ENCODE measurements around the gene PTCD2.
"Not testable (repeated sequence)": the region's sequence is repeated elsewhere in the genome, so short reads cannot be mapped to it uniquely, and the experiment has no call there.

Gene PTCD2

GRCh38 chr5:72307573-72307967 is 12.6 kb upstream of the PTCD2 start:
- peak overlapping the region; percentile 76 for H3K4me3 ChIP-seq (ENCODE audit: low read length)

GRCh38 chr5:72307968-72308852 is 12.0 kb upstream of the PTCD2 start:
- peak; percentile 95 for DNase-seq (ENCODE audit: low read depth)
- TF ChIP-seq CTCF (conservative IDR thresholded peaks at IDR 0.05; ENCODE audit: low read depth, low read length): peak; percentile 76
- H3K4me3 ChIP-seq (ENCODE audit: low read length): peak overlapping the region; percentile 76

More at GRCh38 chr5:72307573-72307967, 12.6 kb upstream of the PTCD2 start:
- DNase-seq (ENCODE audit: low read depth): no peak
- no peak for TF ChIP-seq CTCF (conservative IDR thresholded peaks at IDR 0.05; ENCODE audit: low read depth, low read length)

GRCh38 chr5:72308853-72309191 is 11.4 kb upstream of the PTCD2 start:
- no peak for DNase-seq (ENCODE audit: low read depth)
- no peak overlapping the region for H3K4me3 ChIP-seq (ENCODE audit: low read length)
- TF ChIP-seq CTCF (conservative IDR thresholded peaks at IDR 0.05; ENCODE audit: low read depth, low read length): no peak

DNA sequence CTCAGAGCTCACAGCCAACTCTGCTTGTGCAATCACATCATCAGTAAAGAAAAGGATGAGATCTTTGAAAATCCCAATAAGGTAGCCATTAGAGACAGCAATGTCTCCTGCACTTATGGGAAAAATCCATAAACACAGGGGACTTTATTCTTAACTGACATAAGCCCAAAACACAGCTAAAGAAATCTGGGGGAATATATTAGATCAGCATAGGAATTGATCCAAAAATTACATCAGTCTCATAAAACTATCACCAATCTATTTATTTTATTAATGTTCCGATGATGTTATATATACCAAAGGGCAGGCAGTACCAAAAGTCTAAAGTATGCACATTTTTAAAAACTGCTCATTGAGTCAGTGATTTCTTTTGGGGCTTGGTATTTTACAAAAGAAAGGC is 7.0 kb upstream of the PTCD2 start:
- no peak for DNase-seq (ENCODE audit: low read depth)
- TF ChIP-seq CTCF (conservative IDR thresholded peaks at IDR 0.05; ENCODE audit: low read depth, low read length): no peak
- H3K4me3 ChIP-seq (ENCODE audit: low read length): no peak overlapping the region

GRCh38 chr5:72314571-72315172 is 5.5 kb upstream of the PTCD2 start:
- DNase-seq (ENCODE audit: low read depth): peak; percentile 77
- peak; percentile 52 for TF ChIP-seq CTCF (conservative IDR thresholded peaks at IDR 0.05; ENCODE audit: low read depth, low read length)
- H3K4me3 ChIP-seq (ENCODE audit: low read length): no peak overlapping the region

- H3K4me3 ChIP-seq (ENCODE audit: low read length): peak overlapping the region; percentile 84
- DNase-seq (ENCODE audit: low read depth): not testable (repeated sequence)
Observed at GRCh38 chr5:72319435-72319975, 668 bp upstream of the PTCD2 start.

GRCh38 chr5:72324189-72324825 is 4.1 kb downstream of the PTCD2 start:
- no peak for TF ChIP-seq CTCF (conservative IDR thresholded peaks at IDR 0.05; ENCODE audit: low read depth, low read length)
- H3K4me3 ChIP-seq (ENCODE audit: low read length): no peak overlapping the region
- no peak for DNase-seq (ENCODE audit: low read depth)

Data from retinal pigment epithelial cell (primary cell).